Measurements from ENCODE around the gene B3GALT6.
A peak's percentile ranks its signal among the peaks of the same experiment; 100 is the strongest.

The B3GALT6 gene

DNA sequence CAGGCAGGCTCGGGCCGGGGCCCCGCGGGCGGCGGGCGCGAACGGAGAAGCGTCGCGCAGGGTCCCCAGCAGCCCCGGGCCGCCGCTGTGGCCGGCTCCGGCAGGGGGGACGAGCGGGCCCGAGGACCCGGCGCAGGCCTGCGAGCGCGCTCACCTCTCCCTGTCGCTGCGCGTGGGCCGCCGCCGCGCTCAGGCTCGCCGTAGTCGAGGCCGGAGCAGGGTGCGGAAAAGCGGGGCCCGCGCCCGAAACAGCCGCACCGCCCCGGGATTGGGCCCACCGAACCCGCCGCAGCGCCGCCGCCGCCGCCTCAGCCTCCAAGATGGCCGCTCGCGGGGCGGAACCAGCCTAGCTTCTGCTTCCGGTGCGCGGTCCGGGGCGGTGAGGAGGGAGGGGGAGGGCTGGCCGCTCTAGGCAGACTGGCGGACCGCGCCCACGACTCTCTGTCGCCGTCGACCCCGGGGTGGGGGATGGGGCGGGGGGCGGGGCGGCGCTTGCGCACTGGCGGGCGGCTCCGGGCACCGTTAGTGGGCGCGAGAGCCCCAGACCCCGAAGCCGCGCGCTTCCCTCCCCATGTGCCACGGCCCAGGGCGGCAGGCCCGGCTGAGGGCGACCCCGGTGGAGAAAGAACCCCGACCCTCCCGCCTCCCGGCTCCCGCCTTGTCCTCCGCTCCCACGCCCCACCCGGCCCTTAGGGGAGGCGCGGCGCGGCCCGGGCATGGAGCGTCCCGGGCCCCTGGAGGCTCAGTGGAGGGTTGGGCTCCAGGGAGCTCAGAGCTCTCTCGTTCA is 41.7 kb downstream of the B3GALT6 start, which contains the start of gene UBE2J2:
Gene UBE2J2, minus strand, starts transcription at position 343 of the 787 bp plus-strand sequence. CDS start 5,862 bp downstream, outside the sequence.
- peaks cover 10% of the 10 kb centered on the region for H3K4me1 ChIP-seq (ENCODE audit: low read length)
- TF ChIP-seq EZH2 (optimal IDR thresholded peaks at IDR 0.05; ENCODE audit: low read depth, low read length) (no peak), EZH2phosphoT487 (IDR thresholded peaks at IDR 0.05; ENCODE audit: low read length) (no peak), CTCF (IDR thresholded peaks at IDR 0.05; ENCODE audit: low read length) (no peak)
- H3K4me2 ChIP-seq (ENCODE audit: low read depth, low read length) = peak within 1 kb of the TSS; percentile 100
- no peaks in the 10 kb centered on the region; the same call in 1 of the 2 replicates for H3K27me3 ChIP-seq (replicated peaks; ENCODE audit: insufficient read depth, low read length)
- no peak within 1 kb of the TSS for H3K27ac ChIP-seq (ENCODE audit: low read length)
- no peaks in the 10 kb centered on the region for H3K9me3 ChIP-seq (replicated peaks; ENCODE audit: insufficient read depth, low read length)
- peaks cover 42% of the 10 kb centered on the region for H3K79me2 ChIP-seq (ENCODE audit: low read length)
- peak within 1 kb of the TSS; percentile 85 for H3K9ac ChIP-seq (ENCODE audit: low read length)
- DNase-seq = peak; percentile 89
- no peaks in the 10 kb centered on the region for H3K9me2 ChIP-seq (replicated peaks; ENCODE audit: insufficient read depth, low read length)
- H2AFZ ChIP-seq (ENCODE audit: low read length) = peak within 1 kb of the TSS; percentile 92
- H4K20me1 ChIP-seq (ENCODE audit: insufficient read depth, low read length) = no peaks in the 10 kb centered on the region; the same call in 1 of the 2 replicates
- H3F3A ChIP-seq (ENCODE audit: insufficient read depth, low read length) = no peaks in the 10 kb centered on the region
- no peaks in the 10 kb centered on the region for H3K36me3 ChIP-seq (replicated peaks; ENCODE audit: insufficient read depth, low read length)
- H3K4me3 ChIP-seq (ENCODE audit: low read length) = peak within 1 kb of the TSS; percentile 97

DNA sequence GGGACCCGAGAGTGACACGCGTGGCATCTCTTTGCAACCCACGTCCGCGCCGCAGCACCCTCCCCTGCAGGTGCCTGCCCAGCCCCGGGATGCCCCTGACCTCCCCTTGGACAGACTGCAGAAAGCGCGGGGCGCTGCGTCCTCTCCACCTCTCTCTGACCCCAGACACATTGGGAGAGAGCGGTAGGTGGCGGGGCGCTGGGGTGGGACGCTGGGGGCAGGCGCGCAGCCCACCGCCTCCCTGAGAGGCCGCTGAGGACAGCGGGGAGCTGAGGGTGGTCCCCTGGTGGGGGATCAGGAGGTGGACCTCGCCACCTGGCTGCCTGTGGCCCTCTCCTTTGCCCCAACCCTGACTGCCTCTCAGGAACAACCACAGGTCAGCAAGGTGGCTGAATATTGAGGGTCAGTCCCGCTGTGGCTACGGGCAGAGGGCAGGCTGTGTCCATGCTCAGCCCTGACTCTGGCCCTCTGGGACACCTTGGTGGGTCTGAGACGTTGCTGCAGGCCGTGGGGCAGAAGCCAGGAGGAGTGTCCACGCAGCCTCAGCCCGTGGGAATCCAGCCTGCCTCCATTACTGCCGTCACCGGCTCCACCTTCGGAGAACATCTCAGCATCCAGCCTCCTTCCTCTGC is 42.4 kb downstream of the B3GALT6 start:
- Histone ChIP-seq H4K20me1 (ENCODE audit: insufficient read depth, low read length) (no peaks in the 10 kb centered on the region; the same call in 1 of the 2 replicates), H3K4me1 (ENCODE audit: low read length) (peaks cover 10% of the 10 kb centered on the region), H3K27ac (ENCODE audit: low read length) (no peak overlapping the region), H3K4me3 (ENCODE audit: low read length) (peak overlapping the region; percentile 97), H3K9me3 (replicated peaks; ENCODE audit: insufficient read depth, low read length) (no peaks in the 10 kb centered on the region), H3K9ac (ENCODE audit: low read length) (peak overlapping the region; percentile 60), H3K79me2 (ENCODE audit: low read length) (peaks cover 40% of the 10 kb centered on the region), H2AFZ (ENCODE audit: low read length) (peak overlapping the region; percentile 92), H3K4me2 (ENCODE audit: low read depth, low read length) (peak overlapping the region; percentile 100), H3K36me3 (replicated peaks; ENCODE audit: insufficient read depth, low read length) (no peaks in the 10 kb centered on the region), H3K27me3 (replicated peaks; ENCODE audit: insufficient read depth, low read length) (no peaks in the 10 kb centered on the region; the same call in 1 of the 2 replicates), H3K9me2 (replicated peaks; ENCODE audit: insufficient read depth, low read length) (no peaks in the 10 kb centered on the region), H3F3A (ENCODE audit: insufficient read depth, low read length) (no peaks in the 10 kb centered on the region)
- TF ChIP-seq EZH2phosphoT487 (IDR thresholded peaks at IDR 0.05; ENCODE audit: low read length) (no peak), EZH2 (optimal IDR thresholded peaks at IDR 0.05; ENCODE audit: low read depth, low read length) (no peak), CTCF (IDR thresholded peaks at IDR 0.05; ENCODE audit: low read length) (no peak)
- no peak for DNase-seq

DNA sequence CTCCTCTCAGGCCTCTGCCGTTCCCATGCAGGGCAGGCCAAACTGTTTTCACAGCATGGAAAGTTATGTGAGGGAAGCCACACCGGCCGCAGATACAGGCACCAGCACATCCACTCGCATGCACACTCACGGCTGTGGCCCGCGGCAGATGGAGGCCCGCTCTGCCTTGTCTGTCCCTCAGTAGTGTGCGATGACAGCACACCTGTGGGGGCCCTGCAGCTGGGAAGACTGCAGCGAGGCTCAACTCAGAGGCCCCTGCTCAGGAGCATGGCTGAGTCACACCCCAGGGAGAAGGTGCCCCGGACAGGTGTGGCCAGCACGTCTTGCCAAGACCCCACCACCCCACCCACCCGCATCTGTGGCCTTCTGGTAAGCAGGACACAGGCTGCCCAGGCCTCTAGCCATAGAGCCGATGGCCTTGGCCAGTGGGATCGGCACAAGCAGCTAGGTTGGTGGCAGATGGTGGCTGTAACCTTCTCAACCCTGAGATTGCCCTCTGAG is 42.9 kb downstream of the B3GALT6 start:
- peaks cover 10% of the 10 kb centered on the region for H3K4me1 ChIP-seq (ENCODE audit: low read length)
- H3K9me3 ChIP-seq (replicated peaks; ENCODE audit: insufficient read depth, low read length) = no peaks in the 10 kb centered on the region
- H3K79me2 ChIP-seq (ENCODE audit: low read length) = peaks cover 34% of the 10 kb centered on the region
- H3K36me3 ChIP-seq (replicated peaks; ENCODE audit: insufficient read depth, low read length) = no peaks in the 10 kb centered on the region
- DNase-seq = no peak
- no peaks in the 10 kb centered on the region; the same call in 1 of the 2 replicates for H4K20me1 ChIP-seq (ENCODE audit: insufficient read depth, low read length)
- H3K4me3 ChIP-seq (ENCODE audit: low read length) = no peak overlapping the region
- H3F3A ChIP-seq (ENCODE audit: insufficient read depth, low read length) = no peaks in the 10 kb centered on the region
- TF ChIP-seq EZH2phosphoT487 (IDR thresholded peaks at IDR 0.05; ENCODE audit: low read length) = no peak
- TF ChIP-seq EZH2 (optimal IDR thresholded peaks at IDR 0.05; ENCODE audit: low read depth, low read length) = no peak
- TF ChIP-seq CTCF (IDR thresholded peaks at IDR 0.05; ENCODE audit: low read length) = no peak
- no peak overlapping the region for H3K27ac ChIP-seq (ENCODE audit: low read length)
- H3K4me2 ChIP-seq (ENCODE audit: low read depth, low read length) = peak overlapping the region; percentile 100; the same call in 1 of the 2 replicates
- no peaks in the 10 kb centered on the region for H3K9me2 ChIP-seq (replicated peaks; ENCODE audit: insufficient read depth, low read length)
- H3K27me3 ChIP-seq (replicated peaks; ENCODE audit: insufficient read depth, low read length) = peaks cover 4% of the 10 kb centered on the region
- H3K9ac ChIP-seq (ENCODE audit: low read length) = no peak overlapping the region
- no peak overlapping the region for H2AFZ ChIP-seq (ENCODE audit: low read length)
